ENCODE data around the gene VPS39.

- TF ChIP-seq EZH2phosphoT487 (conservative IDR thresholded peaks at IDR 0.05; ENCODE audit: low read length) = no peak
- no peak for TF ChIP-seq CTCF (IDR thresholded peaks at IDR 0.05; ENCODE audit: insufficient read depth, low read length, poor library complexity, severe bottlenecking)
These were observed 64.1 kb downstream of the VPS39 start for GRCh38 chr15:42143866-42144625.

Measured in SU-DHL-6 (cell line).